CD4-positive, alpha-beta T cell treated with Interleukin-21 for 1 hour (primary cell): ENCODE results near the gene MYO1D.
"Not testable (repeated sequence)": the region's sequence is repeated elsewhere in the genome, so short reads cannot be mapped to it uniquely, and the experiment has no call there.

Experiments
- DNase-seq: peaks from one replicate; pipeline ENCODE4 v3.0.0-alpha.2; 2020

MYO1D gene

DNA sequence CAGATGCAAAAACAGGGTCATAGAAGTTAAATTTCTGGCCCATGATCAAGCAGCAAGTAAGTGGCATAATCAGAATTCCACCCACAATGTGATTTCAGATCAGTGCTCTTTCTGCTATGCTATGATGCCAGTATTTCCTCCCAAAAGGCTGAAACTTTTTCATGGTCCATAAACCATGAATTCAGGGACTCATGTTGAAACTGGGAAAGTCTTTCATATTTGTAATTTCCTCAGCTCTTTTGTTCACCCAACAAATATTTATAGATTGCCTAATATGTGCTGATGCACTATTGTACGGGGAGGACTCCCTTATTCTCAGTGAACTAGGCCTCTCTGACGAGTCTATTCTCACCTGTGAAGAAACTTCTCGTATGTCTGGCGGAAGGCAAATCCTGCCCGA, 156.3 kb downstream of the MYO1D start:
- no peak for DNase-seq

DNA sequence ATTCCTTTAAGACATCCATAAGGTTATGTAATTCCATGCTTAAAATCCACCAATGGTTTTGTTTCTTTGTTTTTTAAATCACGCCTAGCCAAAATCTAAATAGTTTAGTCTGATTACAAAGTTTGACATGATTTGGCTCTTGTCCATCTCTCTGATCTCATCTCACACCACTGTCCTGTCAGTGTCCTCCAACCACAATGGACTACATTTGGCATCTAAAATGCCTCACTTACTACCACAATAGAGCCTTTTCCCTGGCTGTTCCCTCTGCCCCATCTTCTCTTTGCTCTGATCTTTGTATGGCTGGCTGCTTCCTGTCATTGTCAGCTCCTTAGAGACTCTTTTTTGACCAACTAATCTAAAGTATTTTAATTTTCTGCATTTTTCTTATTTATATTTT, 157.2 kb downstream of the MYO1D start:
- DNase-seq = no peak

DNA sequence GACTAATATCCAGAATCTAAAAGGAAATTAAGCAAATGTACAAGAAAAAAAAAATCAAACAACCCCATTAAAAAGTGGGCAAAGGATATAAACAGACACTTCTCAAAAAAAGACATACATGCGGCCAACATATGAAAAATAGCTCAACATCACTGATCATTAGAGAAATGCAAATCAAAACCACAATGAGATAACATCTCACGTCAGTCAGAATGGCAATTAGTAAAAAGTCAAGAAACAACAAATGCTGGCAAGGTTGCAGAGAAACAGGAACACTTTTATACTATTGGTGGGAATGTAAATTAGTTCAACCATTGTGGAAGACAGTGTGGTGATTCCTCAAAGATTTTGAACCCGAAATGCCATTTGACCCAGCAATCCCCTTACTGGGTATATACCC, 162.0 kb downstream of the MYO1D start:
- DNase-seq = not testable (repeated sequence)

DNA sequence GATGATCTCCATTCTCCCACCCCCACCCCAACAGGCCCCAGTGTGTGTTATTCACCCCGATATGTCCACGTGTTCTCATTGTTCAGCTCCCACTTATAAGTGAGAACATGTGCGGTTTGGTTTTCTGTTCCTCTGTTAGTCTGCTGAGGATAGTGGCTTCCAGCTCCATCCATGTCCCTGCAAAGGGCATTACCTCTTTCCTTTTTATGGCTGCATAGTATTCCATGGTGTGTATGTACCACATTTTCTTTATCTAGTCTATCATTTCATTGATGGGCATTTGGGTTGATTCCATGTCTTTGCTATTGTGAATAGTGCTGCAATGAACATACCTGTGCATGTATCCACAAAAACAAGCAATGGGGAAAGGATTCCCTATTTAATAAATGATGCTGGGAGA, 162.7 kb downstream of the MYO1D start:
- not testable (repeated sequence) for DNase-seq

DNA sequence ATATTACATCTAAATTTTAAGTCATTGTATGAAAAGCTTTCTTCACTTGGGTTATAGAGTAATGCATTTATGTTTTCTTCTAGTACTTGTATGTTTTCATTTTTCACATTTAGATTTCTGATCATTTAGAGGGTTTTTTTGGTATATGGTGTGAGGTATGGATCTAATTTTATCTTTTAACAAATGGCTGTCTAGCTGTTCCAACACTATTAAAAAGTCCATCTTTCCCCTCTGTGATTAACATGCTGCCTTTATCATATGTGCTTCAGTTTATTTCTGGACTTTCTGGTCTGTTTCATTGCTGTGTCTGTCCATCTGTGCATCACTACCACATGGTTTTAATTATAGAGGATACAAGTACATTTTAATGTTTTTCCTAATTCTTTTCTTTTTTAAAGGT, 163.8 kb downstream of the MYO1D start:
- no peak for DNase-seq

DNA sequence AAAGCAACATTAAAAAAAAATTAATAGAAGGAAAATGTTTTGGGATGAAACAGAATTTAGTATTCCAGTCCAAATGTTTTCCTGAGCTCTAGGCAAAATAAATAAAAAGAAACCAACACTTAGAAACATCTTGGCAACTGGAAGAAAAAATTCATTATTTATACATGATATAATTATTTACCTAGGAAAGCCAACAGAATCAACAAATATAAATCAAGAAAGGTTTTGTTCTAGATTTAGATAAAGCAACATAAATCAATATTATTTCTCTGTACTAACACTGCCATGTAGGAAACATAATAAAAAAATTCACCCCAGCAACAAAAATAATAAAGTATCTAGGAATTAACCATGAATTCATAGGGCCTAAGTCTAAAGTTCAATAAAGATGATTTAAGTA, 167.4 kb downstream of the MYO1D start:
- DNase-seq = no peak

DNA sequence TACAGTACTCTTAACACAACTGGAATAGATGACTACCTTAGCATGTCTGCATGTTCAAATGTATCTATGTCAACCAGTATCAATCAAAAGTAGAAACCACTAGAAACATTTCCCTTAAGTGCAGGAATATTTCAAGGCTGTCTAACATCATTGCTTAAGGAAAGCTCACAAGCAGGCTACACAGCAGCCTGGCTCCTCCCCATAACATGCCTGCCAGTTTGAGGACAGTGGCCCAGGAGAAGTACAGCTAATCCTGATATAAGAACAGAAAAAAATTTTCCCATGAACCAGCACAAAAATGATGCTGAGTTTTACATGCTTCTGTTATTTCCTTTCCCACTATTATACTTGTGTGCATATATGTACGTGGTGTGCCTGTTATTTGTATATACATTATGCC, 175.1 kb downstream of the MYO1D start:
- no peak for DNase-seq

DNA sequence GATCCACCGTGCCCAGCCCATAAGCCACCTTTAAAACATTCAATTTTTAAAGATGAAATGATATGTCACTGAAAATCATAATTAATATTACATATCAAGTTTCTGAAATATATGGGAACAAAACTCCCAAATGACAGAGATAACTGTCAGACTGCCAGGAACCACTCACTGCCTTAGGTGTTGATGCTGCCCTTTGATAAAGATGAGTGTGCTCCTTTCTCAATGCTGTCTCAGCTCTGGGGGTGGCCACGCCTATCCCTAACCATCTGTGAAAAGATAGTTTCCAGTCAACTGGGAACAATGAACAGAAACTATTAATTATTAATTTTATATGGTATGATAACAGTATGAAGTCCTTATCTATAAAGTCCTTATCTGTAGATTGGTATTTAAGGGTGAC, 177.7 kb downstream of the MYO1D start:
- DNase-seq = no peak

DNA sequence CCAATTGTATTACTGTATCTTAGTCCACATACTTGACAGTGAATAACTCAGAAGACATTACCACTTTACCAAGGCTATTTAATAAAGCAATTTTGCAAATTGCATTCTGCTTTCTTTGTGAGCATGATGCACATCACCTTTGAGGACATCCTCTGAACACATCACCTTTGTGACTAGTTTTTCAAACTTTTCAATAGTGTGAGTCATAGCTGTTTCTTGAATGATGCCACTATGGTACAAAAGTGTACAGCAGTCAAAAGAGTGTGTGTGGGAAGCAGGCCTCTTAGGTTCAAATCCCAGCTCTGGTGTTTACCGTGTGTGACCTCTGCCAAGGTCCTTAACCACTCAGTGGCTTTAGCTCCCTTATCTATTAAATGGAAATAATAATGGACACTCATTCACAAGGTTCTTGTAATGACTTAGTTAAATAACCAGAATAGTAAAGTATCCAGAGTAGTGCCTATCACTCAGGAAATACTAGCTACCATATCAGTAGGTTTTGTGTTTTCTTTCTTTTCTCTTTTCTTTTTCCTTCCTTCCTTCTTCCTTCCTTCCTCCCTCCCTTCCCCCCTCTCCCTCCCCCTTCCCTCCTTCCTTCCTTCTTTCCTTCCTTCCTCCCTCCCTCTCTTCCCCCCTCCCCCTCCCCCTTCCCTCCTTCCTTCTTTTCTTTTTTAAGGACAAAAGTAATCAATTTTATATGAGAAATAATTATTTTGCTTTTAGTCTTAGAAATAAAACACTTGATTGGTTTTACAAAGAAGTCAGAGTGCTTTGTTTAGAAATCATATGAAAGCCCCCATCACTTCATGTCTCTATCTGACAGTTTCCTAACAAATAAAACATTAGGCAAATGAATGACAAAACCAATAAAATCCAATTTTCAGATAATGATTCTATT, 178.9 kb downstream of the MYO1D start:
- DNase-seq = no peak

DNA sequence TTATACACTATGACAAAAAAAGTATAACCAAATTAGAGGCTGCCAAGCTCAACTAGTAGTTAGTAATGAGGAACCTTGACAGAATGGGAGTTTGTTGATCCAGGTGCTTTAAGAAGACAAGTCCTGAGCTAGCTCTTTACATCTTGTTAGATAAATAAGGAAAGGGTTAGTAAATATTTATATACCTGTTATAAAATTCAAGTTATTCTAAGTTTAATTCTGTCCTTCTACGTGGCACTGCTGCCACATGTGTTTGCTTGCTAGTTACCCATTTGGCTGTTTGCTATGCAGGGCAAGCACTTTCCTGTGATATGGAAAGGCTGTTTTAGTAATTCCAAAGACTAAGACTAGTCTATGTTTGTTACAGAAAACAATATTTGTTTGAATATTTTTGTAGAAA, 180.5 kb downstream of the MYO1D start:
- no peak for DNase-seq

DNA sequence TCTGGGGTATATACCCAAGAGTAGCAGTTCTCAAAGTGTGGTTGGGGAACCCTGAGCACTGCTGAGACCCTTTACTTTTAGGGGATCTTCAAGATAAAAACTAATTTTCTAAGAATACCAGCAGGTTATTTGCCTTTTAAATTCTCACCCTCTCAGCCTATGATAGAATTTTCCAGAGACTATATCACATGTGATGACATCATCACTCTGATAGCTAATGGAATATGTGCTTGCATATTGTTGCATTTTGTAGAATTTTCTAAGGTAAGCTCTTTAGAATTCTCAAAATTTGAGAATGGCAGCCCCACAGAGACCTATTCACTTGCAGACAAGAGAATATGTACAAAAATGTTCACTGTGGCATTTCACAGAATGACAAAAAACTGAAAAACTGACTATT, 181.1 kb downstream of the MYO1D start:
- no peak for DNase-seq

DNA sequence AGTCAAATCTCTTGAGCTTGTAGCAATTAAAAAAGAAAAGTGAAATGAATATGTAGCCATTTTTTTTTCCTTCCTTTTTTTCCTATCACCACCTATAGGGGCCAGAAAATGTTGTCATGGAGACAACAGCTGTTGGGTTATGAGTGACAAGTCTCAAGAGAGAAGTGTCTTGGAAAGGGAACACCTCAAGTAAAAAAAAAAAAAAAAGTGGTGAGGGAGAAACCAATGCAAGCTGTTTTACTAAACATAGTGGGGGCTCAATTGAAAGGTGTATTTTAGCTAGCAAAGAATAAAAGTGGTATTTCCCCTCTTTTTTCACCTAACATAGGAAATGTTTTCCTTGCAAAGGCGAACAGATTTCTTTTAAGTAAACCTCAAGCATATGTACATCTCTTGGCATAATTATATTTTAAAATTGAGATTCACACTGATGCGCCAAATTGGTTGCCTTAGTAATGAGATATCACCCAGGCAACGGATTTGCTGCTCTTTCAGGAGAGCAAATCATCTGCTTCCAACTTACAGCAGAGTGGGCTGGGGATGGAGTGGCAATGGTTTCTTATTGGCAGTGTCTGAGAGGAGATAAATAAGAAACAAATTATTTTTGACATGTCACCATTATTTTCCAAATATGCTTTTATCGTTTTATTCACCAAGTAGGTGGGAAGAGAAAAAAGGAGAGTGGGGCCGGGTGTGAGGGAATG, 183.6 kb downstream of the MYO1D start:
- no peak for DNase-seq

DNA sequence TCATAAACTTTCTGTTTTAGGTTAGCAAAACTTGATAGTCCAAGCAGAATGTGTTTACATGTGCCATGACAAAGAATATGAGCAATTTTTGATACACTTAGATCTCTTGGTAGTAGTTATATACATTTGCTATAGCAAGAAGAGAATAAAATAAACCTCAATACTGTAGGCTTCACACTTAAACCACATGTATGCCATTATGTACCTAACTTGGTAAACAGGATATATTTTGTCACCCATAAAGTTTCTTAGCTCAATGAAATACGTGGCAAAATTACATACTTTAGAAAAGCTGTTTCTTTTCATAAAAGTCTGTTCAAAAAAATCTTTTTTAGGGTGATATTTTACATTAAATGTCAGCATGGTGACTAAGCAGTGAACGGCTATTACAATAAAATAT, 184.7 kb downstream of the MYO1D start:
- no peak for DNase-seq

DNA sequence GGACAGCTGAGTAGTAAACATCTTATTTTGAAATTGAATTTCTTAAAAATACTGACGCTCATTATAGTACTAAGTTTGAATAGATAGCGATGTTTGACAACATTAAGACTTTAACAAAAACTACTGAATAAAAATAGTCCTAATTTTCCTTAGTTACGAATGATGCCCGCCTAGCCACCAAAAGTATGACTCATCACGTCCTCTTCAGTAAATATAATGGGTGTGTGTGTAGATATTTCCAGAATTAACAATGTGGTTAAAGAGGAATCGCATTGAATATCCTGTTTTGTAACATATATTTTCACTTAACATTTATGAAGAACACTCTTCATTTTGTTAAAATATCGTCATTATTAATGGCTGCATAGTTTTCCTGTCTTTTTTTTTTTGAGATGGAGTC, 187.6 kb downstream of the MYO1D start:
- no peak for DNase-seq

DNA sequence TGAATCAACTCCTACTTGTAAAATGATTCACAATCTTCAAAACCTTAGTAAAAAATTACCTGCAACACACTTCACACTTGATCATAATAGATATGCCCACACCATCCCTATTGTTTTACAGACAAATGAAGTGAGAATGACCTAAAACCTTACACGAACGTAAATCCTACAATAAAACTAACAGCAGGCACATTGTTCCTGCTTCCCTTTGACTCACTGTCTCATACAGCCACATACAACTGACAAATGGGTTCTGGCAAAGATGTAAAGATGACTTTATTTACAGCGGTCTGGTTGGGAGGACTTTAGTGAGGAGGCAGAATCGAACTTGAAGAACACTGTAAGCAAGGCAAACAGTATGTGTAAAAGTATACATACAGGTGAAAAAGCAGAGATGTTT, 188.7 kb downstream of the MYO1D start:
- DNase-seq = no peak

DNA sequence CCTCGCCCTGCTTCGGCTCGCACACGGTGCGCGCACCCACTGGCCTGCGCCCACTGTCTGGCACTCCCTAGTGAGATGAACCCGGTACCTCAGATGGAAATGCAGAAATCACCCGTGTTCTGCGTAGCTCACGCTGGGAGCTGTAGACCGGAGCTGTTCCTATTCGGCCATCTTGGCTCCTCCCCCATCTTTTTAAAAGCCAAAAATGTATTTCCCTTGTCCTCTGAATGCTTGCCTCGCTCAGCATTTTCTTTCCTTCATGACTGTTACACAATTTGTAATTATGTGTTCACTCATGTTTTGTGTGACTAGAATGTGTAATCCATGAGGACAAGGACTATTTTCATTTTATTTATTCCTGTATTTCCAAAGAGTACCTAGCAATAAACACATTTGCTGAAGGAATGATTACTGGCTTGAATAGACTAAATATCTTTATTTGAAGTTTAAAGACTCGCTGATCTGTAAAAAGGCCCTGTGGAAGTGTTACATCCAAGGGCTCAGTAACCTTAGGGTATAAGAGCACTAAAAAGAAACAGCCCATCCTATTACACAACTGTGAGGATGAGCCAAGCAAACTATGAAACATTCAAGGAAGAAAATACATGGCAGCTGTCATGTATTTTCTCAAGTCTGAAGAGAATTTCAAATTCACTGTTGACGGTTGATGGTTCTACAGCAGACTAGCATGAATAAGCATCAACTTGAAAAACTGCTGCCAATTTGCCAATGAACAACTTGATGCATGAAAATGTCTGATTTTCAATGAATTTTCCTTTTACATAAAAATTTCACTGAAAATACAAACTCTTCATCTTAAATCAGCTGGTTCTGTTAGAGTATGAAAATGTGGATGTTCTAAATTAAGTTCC, 192.6 kb downstream of the MYO1D start:
- DNase-seq = no peak

DNA sequence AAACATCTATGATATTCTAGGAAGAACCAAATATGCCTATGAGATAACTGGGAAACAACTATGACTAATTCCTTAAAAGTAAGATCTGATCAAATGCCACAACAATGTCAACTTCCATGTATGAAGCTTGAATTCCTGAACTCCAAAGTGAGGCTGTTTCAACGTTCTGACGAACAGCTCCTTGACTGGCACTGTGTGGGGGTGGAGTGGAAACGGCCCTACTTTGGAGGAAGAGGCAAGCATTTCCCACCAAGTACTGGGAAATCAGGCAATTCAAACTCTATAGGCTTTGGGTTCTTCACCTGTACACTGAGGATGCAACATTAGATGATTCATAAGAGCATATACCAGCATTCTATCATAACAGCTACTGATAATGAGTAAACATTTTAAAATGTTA, 203.0 kb downstream of the MYO1D start:
- no peak for DNase-seq

DNA sequence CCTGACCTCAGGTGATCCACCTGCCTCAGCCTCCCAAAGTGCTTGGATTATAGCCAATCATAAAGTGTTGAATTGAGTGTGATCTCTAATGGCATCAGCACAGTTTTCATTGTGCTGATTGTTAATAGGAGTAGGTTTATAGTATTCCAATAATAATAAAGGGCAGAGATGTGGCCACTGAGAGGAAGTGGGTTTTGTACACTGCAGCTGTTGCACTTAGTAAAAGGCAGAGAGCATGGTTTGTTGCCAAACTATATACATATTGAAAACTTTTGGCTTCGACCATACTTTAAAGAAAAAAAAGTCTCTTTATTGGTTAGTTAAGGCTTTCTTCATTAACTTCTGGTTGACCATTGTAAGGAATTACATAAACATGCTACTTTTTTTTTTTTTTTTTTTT, 204.2 kb downstream of the MYO1D start:
- DNase-seq = no peak

DNA sequence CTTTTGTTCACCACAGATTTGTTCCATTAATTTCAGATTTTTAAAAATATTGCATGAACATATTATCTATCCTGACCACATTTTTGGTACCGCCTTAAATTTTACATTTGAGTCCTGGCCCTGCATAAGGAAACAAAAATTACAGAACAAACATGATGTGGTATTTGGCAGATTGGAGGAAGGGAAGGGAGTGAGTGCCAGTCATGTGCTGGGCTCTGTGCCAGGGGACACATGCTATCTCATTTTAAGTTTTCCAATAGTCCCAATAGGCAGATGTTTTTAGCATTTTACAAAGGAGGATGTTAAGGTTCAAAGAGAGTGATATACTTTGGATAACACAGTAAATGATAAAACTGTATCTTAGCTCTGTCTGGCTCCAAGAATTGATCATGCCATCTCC, 205.0 kb downstream of the MYO1D start:
- DNase-seq = no peak

DNA sequence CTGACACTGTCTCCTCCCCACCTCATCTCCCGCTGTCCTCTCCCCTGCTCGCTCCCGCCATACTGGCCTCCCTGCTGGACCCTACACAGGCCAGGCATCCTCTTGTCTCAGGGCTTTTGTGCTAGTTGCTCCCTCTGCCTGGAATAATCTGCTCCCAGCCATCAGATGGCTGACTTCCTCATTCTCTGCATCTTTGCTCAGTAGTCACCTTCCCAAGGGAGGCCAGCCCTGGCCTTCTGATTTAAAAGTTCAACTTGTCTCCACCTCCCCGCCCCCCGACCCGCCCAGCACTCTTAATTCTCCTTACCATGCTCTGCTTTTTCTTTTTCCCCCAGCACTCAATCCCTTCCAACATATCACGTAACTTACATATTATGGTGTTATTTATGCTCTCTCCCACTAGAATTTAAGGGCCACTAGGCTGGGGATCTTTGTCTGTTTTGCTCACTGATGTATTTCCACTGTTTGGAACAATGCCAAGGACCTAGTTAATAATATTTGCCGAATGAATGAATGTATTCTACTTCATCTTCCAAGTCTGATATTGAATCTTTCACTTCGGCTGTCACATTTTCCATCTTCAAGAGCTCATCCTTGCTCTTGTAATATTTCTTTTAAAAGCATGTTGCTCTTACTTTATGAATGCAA, 211.9 kb downstream of the MYO1D start:
- DNase-seq = no peak

DNA sequence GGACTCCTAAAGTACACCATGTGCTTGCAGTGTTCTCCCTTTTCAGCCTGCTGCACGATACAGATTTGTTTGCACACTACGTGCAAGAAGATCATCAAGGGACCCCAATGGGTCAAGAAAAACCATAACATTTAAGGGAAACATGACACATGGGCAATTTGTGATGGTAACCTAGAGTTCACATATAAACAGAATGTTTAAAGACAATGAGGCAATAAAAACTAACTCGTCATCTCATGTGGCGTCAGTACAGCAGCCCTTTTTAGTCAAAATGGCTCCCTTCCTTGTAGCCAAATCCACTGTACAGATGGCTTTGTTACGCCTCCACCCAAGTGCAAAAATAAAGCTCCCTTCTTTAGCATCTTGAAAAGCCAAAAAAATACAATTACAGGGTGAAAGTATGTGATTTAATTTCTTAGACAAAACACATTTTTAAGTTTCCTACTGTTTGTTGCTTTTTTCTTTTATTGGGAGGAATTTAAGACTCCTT, 216.4 kb downstream of the MYO1D start:
- no peak for DNase-seq

DNA sequence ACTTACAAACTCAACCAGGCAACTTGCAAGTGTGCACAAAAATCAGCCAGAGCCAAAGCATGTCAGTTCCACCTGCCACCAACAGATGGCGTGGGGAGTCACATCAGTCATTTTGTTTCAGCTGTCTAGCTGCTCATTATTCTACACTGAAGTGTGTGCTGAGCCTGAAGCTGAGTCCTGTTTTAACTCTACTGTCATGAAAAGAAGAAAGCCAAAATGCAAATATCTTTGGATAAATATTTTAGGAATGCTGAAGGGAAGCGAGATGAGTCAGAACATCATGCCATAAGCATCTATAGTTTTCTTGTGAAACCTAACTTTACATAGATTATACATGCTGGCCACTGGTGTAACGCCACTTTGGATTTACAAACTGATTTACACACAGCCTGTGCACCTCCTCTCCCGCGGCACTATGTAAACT, 217.5 kb downstream of the MYO1D start:
- peak; percentile 64 for DNase-seq
